KG1 (cell line): ENCODE measurements around the gene MTMR12.
"Not testable (repeated sequence)": the region's sequence is repeated elsewhere in the genome, so short reads cannot be mapped to it uniquely, and the experiment has no call there.

Experiments
- DNase-seq: peaks from one replicate; lab custom pipeline; 2025; lab: John Stamatoyannopoulos, UW

Gene MTMR12

DNA sequence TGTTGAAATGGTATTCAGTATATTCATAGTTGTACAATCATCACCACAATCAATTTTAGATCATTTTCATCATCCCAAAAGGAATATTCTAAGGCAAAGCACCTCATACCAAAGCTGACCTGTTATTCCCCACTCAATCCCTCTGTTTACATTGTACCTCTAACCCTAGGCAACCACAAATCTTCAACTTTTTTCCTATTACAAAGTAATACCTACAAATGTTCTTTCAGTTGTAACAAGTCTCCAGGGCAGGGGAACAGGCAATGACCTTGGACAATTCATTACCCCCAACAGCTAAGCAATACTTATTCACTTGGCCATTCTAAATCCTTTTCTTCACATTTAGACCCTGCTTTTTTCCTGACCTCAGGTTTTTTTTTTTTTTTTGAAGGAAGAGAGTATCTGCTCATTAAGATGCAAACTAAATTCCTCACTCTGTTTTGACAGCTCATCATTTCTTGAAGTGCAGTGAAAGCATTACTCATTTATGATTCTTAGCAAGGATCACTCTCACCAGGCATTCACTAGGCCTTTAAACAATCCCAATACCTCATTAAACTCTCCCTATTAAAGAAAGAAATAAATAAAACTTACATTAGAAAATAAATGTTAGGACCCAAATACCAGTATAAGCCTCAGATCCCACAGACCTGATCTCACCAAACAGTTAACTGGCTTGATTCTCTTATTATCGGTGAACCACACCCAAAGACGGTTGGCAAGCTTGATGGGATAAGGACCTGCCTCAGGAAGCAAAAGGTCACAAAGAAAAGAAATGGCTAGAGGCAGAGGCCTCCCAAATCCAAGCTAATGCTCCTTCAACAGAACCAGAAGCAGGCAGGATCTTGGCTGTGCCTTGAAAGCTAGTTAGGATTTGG lies 15.3 kb downstream of the MTMR12 start:
- no peak for DNase-seq

DNA sequence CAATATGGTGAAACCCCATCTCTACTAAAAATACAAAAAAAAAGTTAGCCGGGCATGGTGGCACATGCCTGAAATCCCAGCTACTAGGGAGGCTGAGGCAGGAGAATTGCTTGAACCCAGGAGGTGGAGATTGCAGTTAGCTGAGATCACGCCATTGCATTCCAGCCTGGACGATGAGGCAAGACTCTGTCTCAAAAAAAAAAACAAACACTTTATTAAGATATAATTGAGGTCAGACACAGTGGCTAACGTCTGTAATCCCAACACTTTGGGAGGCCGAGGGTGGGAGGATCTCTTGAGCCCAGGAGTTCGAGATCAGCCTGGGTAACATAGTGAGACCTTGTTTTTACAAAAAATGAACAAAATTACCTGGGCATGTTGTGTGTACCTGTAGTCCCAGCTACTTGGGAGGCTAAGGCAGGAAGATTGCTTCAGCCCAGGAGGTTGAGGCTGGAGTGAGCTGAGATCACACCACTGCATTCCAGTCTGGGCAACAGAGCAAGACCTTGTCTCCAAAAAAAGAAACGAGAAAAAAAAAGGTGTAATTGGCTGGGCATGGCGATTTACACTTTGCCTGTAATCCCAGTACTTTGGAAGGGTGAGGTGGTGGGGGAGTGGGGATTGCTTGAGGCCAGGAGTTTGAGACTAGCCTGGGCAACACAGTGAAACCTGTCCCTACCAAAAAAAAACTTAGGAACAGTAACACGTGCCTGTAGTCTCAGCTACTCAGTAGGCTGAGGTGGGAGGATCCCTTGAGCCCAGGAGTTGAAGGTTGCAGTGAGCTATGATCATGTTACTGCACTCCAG lies 16.6 kb downstream of the MTMR12 start:
- not testable (repeated sequence) for DNase-seq

DNA sequence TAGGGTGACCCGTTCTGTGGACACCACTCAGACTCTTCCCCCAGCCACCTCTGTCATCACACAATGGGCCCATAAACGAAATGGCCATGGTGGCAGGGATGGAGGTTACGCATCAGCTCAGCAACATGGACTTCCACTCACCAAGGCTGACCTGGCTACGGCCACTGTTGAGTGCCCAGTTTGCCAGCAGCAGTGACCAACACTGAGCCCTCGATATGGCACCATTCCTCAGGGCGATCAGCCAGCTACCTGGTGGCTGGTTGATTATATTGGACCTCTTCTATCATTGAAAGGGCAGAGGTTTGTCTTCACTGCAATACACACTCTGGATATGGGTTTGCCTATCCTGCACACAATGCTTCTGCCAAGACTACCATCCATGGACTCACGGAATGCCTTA lies 21.1 kb downstream of the MTMR12 start:
- DNase-seq: no peak

DNA sequence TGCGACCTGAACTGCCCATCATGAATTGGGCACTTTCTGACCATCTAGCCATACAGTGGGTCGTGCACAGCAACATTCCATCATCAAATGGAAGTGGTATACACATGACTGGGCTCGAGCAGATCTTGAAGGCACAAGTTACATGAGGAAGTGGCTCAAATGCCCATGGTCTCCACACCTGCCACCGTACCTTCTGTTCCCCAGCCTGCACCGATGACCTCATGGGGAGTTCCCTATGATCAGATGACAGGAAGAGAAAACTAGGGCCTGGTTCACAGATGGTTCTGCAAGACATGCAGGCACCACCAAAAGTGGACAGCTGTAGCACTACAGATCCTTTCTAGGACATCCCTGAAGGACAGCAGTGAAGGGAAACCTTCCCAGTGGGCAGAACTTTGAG lies 21.8 kb downstream of the MTMR12 start:
- no peak for DNase-seq

DNA sequence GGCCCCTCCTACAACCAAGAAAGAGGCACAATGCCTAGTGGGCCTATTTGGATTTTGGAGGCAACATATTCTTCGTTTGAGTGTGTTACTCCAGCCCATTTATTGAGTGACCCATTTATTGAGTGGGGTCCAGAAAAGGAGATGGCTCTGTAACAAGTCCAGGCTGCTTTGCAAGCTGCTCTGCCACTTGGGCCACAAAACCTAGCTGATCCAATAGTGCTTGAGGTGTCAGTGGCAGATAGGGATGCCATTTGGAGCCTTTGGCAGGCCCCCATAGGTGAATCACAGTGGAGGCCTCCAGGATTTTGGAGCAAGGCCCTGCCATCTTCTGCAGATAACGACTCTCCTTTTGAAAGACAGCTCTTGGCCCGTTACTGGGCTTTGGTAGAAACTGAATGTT lies 22.2 kb downstream of the MTMR12 start:
- not testable (repeated sequence) for DNase-seq

DNA sequence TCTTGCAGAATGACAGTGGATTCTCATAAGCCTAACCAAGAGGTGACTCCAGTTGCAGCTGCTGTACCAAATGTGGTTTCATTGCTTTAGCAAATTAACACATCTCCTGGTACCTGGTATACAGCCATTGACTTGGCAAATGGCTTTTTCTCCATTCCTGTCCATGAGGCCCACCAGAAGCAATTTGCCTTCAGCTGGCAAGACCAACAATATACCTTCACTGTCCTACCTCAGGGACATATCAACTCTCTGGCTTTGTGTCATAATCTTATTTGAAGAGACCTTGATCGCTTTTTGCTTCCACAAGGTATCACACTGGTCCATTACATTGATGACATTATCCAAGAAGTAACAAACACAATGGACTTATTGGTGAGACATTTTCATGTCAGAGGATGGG lies 22.8 kb downstream of the MTMR12 start:
- not testable (repeated sequence) for DNase-seq

DNA sequence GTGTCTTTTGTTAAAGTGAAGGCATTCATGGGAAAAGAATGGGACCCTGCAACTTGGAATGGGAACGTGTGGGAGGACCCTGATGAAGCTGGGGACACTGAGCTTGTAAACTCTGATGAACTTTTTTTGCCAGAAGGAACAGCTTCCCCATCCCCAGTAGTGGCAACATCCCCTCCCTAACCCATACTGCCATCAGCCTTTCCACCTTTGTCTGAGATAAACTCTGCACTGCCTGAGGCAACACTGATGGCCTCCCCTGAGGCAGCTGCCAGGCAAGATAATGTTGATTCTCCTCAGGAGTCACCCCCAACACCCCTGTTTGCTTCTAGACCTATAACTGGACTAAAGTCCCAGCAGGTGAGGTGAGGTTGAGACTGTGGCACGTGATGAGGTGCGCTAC lies 24.6 kb downstream of the MTMR12 start:
- DNase-seq: not testable (repeated sequence)

DNA sequence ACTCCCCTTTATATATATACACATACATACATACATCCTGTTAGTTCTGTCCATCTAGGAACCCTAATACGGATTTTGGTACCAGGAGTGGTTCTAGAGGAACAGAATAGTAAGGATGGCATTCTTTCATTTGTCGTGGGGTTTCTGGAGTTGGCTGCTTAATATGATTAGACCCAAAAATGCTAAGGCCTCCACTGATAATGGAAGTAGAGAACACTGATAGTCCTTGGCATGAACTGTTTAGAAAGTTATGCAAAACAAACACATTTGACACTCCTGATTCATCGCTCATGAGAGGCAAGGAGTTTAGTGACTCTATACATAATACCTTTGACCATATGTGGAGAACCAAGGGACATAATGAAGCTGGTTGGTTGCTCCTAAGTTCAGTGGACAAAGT lies 25.2 kb downstream of the MTMR12 start:
- DNase-seq: not testable (repeated sequence)

DNA sequence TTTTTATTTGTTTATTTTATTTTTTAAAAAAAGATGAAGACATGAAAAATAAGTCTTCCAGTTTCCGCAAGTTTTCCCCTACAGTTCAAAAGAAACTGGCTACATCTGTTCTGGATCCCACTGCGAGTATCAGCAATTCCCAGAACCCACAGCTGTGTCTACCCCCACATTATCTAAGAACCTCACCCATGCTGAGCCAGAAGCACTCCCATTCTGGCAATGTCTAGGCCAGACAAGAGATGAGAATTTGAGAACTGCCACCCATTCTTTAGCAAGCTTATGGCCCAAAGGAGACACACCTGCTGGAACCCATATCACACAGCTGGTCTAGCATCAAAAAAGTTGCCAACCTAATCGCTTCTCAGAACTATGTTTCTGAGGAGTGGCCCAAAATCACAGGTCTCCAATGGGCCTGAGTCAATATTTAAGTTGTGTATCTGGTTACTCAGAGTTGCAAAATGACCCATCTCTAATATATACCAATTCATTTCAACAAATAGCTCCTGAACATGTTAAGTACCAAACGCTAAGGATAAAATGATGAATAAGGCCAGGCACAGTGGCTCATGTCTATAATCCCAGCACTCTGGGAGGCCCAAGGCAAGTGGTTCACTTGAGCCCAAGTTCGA lies 27.1 kb downstream of the MTMR12 start:
- no peak for DNase-seq

DNA sequence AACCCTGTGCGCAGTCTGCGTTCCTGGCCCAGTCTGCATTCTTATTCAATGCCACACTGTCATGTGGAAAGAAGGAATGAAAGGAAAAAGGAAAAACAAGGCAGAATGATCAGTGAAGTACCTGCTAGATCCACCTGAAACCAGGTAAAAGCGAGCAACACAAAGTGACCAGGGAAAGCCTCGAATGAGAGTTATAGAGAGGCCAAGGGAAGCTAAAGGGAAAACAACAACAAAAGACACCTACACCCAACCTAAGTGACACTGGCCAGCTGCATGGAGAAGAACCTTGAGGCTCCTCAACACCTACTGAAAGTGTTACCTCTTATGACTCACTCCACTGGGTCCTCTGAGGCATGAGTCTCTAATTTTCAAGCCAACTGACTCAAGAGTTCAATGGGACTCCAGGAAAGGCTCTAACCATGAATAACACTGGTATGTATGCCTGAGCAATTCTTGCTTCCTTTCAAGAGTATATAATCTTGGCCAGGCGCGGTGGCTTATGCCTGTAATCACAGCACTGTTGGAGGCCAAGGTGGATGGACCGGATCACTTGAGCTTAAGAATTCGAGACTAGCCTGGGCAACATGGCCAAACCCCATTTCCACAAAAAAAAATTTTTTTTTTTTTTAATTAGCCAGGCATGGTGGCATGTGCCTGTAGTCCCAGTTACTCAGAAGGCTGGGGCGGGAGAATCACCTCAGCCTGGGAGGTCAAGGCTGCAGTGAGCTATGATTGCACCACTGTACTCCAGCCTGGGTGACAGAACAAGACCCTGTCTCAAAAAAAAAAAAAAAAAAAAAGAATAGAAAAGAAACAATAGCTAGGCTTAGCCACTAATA lies 29.0 kb downstream of the MTMR12 start:
- no peak for DNase-seq

DNA sequence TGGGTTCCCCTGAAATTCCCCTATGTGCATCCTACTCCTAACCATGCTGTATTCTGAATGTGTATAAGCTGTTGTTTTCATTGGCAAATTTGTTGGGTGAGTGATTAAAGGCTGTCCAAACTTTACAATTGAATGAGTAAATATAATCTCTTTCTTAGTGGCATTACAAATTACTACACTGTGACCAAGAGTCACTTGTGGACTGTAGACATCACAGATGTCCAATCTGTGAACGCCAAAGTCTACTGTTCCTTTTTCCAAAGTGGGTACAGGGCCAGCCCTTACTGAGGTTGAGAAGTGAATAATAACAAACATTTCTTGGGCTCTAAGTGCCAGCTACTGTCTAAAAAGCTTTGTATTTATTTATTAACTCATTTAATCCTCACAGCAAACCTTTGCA lies 29.7 kb downstream of the MTMR12 start:
- DNase-seq: no peak

DNA sequence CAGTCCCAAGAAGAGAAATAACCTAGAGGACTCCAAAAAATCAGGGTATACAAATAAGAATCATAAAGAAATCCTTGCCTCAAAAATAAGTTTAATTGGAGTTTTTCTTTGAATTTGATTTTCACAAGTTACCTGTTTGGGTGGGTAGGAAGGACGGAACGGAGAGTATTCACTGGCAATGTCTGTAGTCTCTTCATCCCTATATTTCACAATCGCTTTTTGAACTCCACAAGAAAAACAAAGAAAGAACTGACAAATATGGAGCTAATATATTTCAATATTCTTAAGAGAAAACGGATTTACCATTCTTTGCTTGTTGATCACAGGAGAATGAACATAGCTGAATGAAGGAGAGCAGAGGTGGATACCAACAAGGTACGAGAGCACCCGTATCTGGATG lies 30.1 kb downstream of the MTMR12 start:
- no peak for DNase-seq

DNA sequence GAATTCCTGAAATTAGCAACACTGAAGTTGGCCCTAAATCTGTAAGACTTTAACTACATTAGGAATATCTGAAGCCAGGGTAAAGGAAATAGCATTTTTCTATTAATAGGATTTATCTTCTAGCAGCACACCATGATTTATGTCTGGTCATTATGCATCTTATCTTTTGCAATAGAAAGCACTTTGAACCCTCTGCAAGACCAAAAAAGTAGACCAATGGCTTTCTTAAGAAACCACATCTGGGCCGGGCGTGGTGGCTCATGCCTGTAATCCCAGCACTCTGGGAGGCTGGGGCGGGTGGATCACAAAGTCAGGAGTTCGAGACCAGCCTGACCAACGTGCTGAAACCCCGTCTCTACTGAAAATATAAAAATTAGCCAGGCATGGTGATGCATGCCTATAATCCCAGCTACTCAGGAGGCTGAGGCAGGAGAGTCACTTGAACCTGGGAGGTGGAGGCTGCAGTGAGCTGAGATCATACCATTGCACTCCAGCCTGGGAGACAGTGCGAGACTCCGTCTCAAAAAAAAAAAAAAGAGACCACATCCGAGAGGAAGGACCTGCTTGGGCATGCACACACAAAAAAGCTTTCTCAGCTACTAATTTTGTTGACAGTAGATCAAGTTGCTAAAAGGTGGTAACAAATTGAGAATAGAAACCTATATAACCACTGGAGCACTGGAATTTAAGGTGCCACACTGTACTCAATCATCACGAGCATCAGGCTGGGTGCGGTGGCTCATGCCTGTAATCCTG lies 31.2 kb downstream of the MTMR12 start:
- not testable (repeated sequence) for DNase-seq

DNA sequence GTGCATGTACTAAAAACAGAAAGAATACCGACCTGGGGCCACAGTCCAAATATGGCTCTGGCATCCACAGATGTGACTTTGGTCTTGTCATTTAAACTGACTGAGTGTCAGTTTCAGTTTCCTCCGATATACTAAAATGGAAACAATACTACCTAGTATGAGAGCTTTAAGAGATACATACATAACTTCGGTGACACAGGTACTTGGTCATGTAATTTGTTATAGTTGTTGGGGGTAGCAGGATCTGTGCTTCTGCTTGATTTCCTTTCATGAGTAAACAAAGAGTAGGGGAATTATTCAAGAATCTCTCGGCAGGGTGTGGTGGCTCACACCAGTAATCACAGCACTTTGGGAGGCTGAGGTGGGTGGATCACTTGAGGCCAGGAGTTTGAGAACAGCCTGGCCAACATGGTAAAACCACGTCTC lies 32.1 kb downstream of the MTMR12 start:
- DNase-seq: no peak

DNA sequence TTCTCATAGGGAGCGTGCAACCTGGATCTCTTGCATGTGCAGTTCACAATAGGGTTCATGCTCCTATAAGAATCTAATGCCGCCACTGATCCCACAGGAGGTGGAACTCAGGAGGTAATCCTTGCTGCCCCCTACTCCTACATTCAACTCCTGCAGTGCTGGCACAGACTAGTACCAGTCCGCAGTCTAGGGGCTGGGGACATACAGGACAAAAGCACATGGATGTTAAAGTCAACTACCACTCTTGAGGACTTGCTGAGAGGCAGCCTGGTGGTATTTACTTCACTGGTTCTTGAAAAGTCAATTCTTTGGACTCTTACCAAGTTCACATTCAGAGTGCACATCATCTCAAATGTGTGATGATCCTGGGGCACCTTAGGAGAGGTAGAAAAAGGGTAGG lies 33.0 kb downstream of the MTMR12 start:
- DNase-seq: no peak

DNA sequence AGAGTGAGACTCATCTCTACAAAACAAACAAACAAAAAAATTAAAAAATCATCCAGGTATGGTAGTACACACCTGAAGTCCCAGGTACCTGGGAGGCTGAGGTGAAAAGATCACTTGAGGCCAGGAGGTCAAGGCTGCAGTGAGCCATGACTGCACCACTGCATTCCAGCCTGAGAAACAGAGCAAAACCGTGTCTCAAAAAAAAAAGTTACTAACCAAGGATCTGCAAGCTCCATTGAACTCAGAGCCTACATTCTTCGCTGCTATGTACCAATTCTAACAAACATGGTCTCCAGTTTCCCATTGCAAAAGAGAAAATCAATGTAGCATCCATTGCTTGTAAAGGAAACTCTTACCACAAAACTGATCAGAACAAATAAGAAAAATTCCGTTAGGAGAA lies 33.5 kb downstream of the MTMR12 start:
- no peak for DNase-seq

DNA sequence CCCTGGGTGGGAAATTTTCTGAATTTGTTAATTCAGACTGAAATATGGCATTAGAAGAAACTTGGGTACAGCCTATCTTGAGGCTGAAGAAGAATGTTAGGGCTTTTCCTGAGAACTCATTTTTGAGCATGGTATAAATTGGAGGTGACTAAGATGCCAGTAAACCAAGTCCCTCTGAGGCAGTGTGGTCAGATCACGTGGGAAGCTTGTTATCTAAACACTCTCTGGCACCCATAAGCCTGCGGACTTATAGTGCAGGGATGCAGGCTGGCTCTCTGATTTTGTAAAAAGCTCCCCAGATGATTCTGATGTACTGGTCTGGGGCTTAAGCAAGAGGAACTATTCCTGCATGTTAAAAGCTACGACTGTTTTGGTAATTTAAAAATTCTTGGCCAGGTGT lies 34.3 kb downstream of the MTMR12 start:
- DNase-seq: no peak

DNA sequence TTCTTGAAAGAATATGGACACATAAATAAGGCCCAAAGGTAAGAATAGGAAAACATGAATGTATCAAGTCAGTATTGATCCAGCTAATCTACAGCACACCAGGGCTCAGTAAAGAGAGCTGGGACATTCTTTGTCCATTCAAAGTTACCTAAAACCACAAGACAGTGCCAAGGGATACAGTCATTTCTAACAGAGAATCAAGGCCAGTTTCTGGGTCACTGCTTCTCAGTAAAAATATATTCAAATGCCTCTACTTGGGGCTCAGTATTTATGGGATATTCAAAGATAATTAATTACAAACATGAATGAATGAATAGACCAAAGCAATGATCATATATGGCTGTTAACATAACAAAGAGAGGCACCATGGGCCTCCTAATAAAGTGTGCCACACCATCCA lies 34.9 kb downstream of the MTMR12 start:
- DNase-seq: no peak

DNA sequence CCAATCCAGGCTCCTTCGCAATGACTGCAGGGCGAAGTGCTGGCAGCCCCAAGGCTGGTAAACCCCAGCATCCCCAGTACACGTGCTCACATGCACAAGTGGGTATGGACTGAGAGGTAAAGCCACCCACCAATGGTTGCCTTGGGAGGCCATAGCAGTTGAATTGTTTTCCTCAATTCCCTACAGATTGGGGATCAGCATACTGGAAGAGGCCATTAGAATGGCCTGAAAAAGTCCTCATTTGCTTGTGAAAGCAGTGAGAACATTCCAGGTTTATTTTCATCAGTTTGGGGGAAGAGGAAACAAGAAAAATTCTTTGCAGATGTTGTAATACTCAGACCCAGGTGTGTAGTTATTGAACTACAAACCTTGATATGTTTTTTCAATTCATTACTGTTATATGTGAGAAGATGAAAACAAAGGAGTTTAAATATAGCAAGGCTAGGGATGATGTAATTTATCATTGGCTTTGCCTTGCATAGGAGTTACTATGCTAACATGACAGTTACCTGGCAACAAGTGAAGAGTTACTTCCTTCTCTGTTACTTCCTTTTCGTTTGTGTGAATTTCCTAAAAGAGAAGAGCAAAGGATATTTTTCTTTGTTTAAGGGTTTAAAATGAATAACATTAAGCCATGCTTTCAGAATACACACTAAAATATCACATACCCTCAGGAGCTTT lies 36.4 kb downstream of the MTMR12 start:
- no peak for DNase-seq

DNA sequence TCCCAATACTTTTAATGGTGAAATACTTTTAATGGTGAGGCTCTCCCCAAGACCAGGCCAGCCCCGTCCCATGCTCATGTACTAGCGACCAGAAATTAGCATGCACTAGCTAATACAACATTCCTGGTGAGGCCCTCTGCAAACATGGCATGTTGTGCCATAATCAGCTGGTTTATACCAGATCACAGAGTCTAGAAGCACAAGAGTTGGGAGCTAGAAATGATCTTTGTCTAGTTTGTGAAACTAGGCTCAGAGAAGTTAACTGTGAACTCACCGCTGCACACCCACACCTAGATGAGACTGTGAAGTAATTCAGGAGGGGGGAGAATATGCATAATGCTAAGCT lies 37.4 kb downstream of the MTMR12 start:
- DNase-seq: no peak
